ENCODE results near the gene CAPN8. TPM values are rescaled to one million over a fixed set of nuclear protein-coding genes. Genes with fewer than 3 reads are reported as not detected.

CAPN8 gene
- total and polyA plus RNA-seq, 3 donors from 2014 or later, result 1.4 to 4.3 (median 3.2) TPM

- Histone ChIP-seq H3K9me3 (no peaks in the 10 kb centered on the region), H3K27me3 (no peaks in the 10 kb centered on the region), H3K4me1 (no peaks in the 10 kb centered on the region), H3K27ac (no peak overlapping the region), H3K4me3 (no peak overlapping the region), H3K36me3 (ENCODE audit: low read depth, missing control alignments) (no peaks in the 10 kb centered on the region)
- 67 to 76% methylated on average over 7 of the region's 7 CpGs for WGBS, 2 donors
- no peak for DNase-seq
- TF ChIP-seq CTCF (IDR thresholded peaks at IDR 0.05) (no peak), POLR2A (IDR thresholded peaks at IDR 0.05) (no peak)
- intact Hi-C loops (cut with DNase I; ENCODE audit: low total_unique reads), result no loop called here
These were observed 23.3 kb downstream of the CAPN8 start for GRCh38 chr1:223642237-223642636.

- Histone ChIP-seq H3K27ac (no peak overlapping the region), H3K4me1 (no peaks in the 10 kb centered on the region), H3K27me3 (no peaks in the 10 kb centered on the region), H3K36me3 (ENCODE audit: low read depth, missing control alignments) (no peaks in the 10 kb centered on the region), H3K4me3 (no peak overlapping the region), H3K9me3 (no peaks in the 10 kb centered on the region)
- no peak for DNase-seq
- 78 to 81% methylated on average over 7 of the region's 7 CpGs for WGBS, 2 donors
- TF ChIP-seq CTCF (IDR thresholded peaks at IDR 0.05) (no peak), POLR2A (IDR thresholded peaks at IDR 0.05) (no peak)
- intact Hi-C loops (cut with DNase I; ENCODE audit: low total_unique reads), result no loop called here
These were observed 23.9 kb downstream of the CAPN8 start for GRCh38 chr1:223641523-223642039.

DNA sequence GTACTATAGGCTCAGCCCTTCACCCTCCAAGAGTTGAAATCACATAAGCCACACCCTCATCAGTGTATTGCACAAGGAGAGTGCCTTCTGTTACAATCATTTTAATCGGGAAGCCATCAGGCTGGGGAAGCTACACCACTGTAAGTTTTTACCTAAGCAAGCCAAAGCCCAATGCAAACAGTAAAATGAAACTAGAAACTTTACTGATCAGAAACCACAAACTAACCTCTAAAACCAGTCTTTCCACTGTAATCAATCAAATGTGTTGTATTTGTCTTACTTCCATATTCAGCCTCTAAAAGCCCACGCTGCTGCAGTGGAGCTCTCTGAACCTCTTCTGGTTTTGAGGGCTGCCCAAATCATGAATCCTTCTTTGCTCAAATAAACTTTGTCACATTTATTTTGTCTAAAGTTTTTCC is 26.2 kb downstream of the CAPN8 start:
- intact Hi-C loops (cut with DNase I; ENCODE audit: low total_unique reads), result no loop called here

GRCh38 chr1:223635236-223635635 is 30.3 kb downstream of the CAPN8 start:
- Histone ChIP-seq H3K4me3 (no peak overlapping the region), H3K27ac (no peak overlapping the region), H3K36me3 (ENCODE audit: low read depth, missing control alignments) (no peaks in the 10 kb centered on the region), H3K4me1 (peaks cover 3% of the 10 kb centered on the region), H3K27me3 (no peaks in the 10 kb centered on the region), H3K9me3 (no peaks in the 10 kb centered on the region)
- 84 to 90% methylated on average over 4 of the region's 4 CpGs for WGBS, 2 donors
- no peak for DNase-seq
- intact Hi-C loops (cut with DNase I; ENCODE audit: low total_unique reads), result no loop called here
- TF ChIP-seq CTCF (IDR thresholded peaks at IDR 0.05), result no peak
- no peak for TF ChIP-seq POLR2A (IDR thresholded peaks at IDR 0.05)

More for the DNA sequence above, 26.2 kb downstream of the CAPN8 start:
- H3K9me3 ChIP-seq, result no peaks in the 10 kb centered on the region
- 89 to 91% methylated on average over 2 of the region's 2 CpGs for WGBS, 2 donors
- DNase-seq, result no peak
- no peak overlapping the region for H3K27ac ChIP-seq
- no peak overlapping the region for H3K4me3 ChIP-seq
- no peak for TF ChIP-seq POLR2A (IDR thresholded peaks at IDR 0.05)
- TF ChIP-seq CTCF (IDR thresholded peaks at IDR 0.05), result no peak
- H3K4me1 ChIP-seq, result no peaks in the 10 kb centered on the region
- no peaks in the 10 kb centered on the region for H3K27me3 ChIP-seq
- no peaks in the 10 kb centered on the region for H3K36me3 ChIP-seq (ENCODE audit: low read depth, missing control alignments)

DNA sequence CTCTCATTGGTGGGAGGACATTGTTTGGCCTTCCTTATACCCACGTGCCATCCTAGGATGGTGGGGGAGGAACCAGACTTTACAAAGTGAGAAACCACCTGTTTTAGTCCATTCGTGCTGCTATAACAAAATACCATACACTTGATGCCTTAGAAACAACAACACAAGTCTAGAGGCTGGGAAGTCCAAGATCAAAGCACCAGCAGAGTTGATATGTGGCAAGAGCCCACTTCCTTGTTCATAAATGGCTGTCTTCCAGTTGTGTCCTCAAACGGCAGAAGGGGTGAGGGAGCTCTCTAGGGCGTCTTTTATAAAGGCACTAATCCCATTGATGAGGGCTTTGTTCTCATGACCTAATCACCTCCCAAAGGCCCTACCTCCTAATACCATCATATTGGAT is 31.1 kb downstream of the CAPN8 start:
- intact Hi-C loops (cut with DNase I; ENCODE audit: low total_unique reads), result no loop called here

More for the DNA sequence above, 31.1 kb downstream of the CAPN8 start:
- no peak for DNase-seq
- TF ChIP-seq CTCF (IDR thresholded peaks at IDR 0.05) (no peak), POLR2A (IDR thresholded peaks at IDR 0.05) (no peak)
- H3K36me3 ChIP-seq (ENCODE audit: low read depth, missing control alignments), result no peaks in the 10 kb centered on the region
- H3K27me3 ChIP-seq, result no peaks in the 10 kb centered on the region
- peaks cover 3% of the 10 kb centered on the region for H3K4me1 ChIP-seq
- H3K4me3 ChIP-seq, result no peak overlapping the region
- no peaks in the 10 kb centered on the region for H3K9me3 ChIP-seq
- H3K27ac ChIP-seq, result no peak overlapping the region
- WGBS, 2 donors, result 91 to 92% methylated on average over 4 of the region's 4 CpGs

All from testis (tissue), 3 donors.